Ovary (tissue), 9 donors: ENCODE measurements around the gene PTGES2. TPM values are rescaled to one million over a fixed set of nuclear protein-coding genes. Genes with fewer than 3 reads are reported as not detected.
A peak's percentile ranks its signal among the peaks of the same experiment; 100 is the strongest.
"Not testable (repeated sequence)": the region's sequence is repeated elsewhere in the genome, so short reads cannot be mapped to it uniquely, and the experiment has no call there.

Experiments used
- DNase-seq, 5 donors: peaks; one replicate each; pipeline ENCODE4 v3.0.0-alpha.2; 2019 to 2020
- H3K27ac ChIP-seq, 2 donors: fragments of 200-600 bp; one replicate each; pipeline versions ENCODE4 v1.5.1 to v1.8.0; 2019 to 2022
- H3K27me3 ChIP-seq: fragments of 200-600 bp; one replicate; pipeline ENCODE4 v1.8.0; 2022
- H3K36me3 ChIP-seq: fragments of 200-600 bp; sonication (generic); one replicate; pipeline ENCODE4 v1.5.1; 2019
- H3K4me1 ChIP-seq: one replicate; pipeline ENCODE4 v1.8.1; 2013; ENCODE audit warnings: mild to moderate bottlenecking, moderate library complexity; ENCODE audit not compliant: insufficient read depth
- H3K4me3 ChIP-seq: fragments of 200-600 bp; sonication (generic); one replicate; pipeline ENCODE4 v1.5.1; 2017
- H3K9me3 ChIP-seq, 2 donors: fragments of 200-600 bp in 1 of 2; sonication (generic) in 1 of 2; one replicate each; pipeline versions ENCODE4 v1.5.1 to v1.8.1; 2013 to 2019; ENCODE audit warnings: mild to moderate bottlenecking in 1 of 2, moderate library complexity in 1 of 2
- EP300 ChIP-seq: sonication (generic); formaldehyde crosslinking; IDR thresholded peaks from one replicate; pipeline ENCODE4 v1.6.1; 2017; ENCODE audit warnings: antibody characterized with exemption
- POLR2A ChIP-seq: fragments of 450-650 bp; IDR thresholded peaks from one replicate; pipeline ENCODE4 v1.6.1; 2017; ENCODE audit warnings: antibody characterized with exemption, mild to moderate bottlenecking, moderate library complexity
- WGBS, 3 donors: extraction: QIAGEN DNeasy Blood & Tissue Kit in 1 of 3; methylation state at CpG; one replicate each; pipeline versions ENCODE4 v1.1.5 to v1.1.7; 2013 to 2017; 5-methylcytosine and 5-hydroxymethylcytosine counted together
- intact Hi-C, 4 donors: fragments of 100-400 bp; cut with DNase I; formaldehyde crosslinking; loops; one replicate each; pipeline versions ENCODE4 v1.11.0 to v1.15.1; 2022 to 2023
- polyA plus RNA-seq, 2 donors: library from polyadenylated mRNA; stranded (reverse); fragments of 200-250 nt in 1 of 2; fragments of 350-450 nt in 1 of 2; fragmentation: Illumina TruSeq in 1 of 2; extraction: RNeasy Lipid Tissue Mini Kit (QIAGEN cat#74804) in 1 of 2; gene quantifications; one replicate each; pipeline ENCODE4 v1.2.3, GENCODE V29; 2013 to 2014
- total RNA-seq, 7 donors: library from RNA; depleted of rRNA in 2 of 7; stranded (reverse); fragments of >200 nt in 2 of 7; fragmentation: NEBNext Ultra II Directional in 3 of 7; extraction: Animal tissue kit (Norgen Biotek cat#: 25700) in 3 of 7; gene quantifications; one replicate each; pipeline versions ENCODE4 v1.1.0 to v1.2.4, GENCODE V29; 2016 to 2023
- TF ChIP-seq, protein P1 (sequence below), 3 donors: fragments of 450-650 bp in 2 of 3; fragments of 200-600 bp in 1 of 3; IDR thresholded peaks; one replicate each; pipeline versions ENCODE4 v1.5.1 to v1.8.0; 2016 to 2022; ENCODE audit warnings: antibody characterized with exemption in 3 of 3, mild to moderate bottlenecking in 1 of 3
- donor health status: DM: no; HTN: no; CAD: no; lungs with moderate emphysema.
- donor health status: DM: no; HTN: no; CAD: no.
- donor health status: Bipolar disorder and iron deficiency.
- donor health status: DM: yes; HTN: yes; CAD: no.
- donor health status: DM: no; HTN: no; CAD: no.
- donor health status: DM: yes; HTN: yes; CAD: no.

The PTGES2 gene
- total and polyA plus RNA-seq, 9 donors = 19.6 to 69.5 (median 59.0) TPM

- intact Hi-C loops = no loop called here
- Histone ChIP-seq H3K4me1 (no peaks in the 10 kb centered on the region), H3K27me3 (no peaks in the 10 kb centered on the region), H3K36me3 (no peaks in the 10 kb centered on the region), H3K9me3 (no peaks in the 10 kb centered on the region), H3K27ac (no peak overlapping the region), H3K4me3 (no peak overlapping the region)
- 90 to 92% (median 90%) methylated on average over 18 of the region's 18 CpGs for WGBS, 3 donors
- no peak for TF ChIP-seq EP300
- no peak for TF ChIP-seq POLR2A
- TF ChIP-seq, protein P1, sequence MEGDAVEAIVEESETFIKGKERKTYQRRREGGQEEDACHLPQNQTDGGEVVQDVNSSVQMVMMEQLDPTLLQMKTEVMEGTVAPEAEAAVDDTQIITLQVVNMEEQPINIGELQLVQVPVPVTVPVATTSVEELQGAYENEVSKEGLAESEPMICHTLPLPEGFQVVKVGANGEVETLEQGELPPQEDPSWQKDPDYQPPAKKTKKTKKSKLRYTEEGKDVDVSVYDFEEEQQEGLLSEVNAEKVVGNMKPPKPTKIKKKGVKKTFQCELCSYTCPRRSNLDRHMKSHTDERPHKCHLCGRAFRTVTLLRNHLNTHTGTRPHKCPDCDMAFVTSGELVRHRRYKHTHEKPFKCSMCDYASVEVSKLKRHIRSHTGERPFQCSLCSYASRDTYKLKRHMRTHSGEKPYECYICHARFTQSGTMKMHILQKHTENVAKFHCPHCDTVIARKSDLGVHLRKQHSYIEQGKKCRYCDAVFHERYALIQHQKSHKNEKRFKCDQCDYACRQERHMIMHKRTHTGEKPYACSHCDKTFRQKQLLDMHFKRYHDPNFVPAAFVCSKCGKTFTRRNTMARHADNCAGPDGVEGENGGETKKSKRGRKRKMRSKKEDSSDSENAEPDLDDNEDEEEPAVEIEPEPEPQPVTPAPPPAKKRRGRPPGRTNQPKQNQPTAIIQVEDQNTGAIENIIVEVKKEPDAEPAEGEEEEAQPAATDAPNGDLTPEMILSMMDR (IDR thresholded peaks at IDR 0.05) = no peak
- DNase-seq = peak in 2 of 5 donors; percentile 15 to 26
Measured at GRCh38 chr9:128136816-128137793, 9.6 kb upstream of the PTGES2 start.

GRCh38 chr9:128135561-128135960 lies 8.0 kb upstream of the PTGES2 start:
- H3K27ac ChIP-seq, H3K9me3 ChIP-seq, H3K4me3 ChIP-seq, H3K27me3 ChIP-seq, H3K36me3 ChIP-seq, H3K4me1 ChIP-seq, intact Hi-C loops: not testable (repeated sequence)
- WGBS, 3 donors = 84 to 88% (median 86%) methylated on average over 8 of the region's 8 CpGs
- peak in 1 of 5 donors; percentile 8 for DNase-seq

DNA sequence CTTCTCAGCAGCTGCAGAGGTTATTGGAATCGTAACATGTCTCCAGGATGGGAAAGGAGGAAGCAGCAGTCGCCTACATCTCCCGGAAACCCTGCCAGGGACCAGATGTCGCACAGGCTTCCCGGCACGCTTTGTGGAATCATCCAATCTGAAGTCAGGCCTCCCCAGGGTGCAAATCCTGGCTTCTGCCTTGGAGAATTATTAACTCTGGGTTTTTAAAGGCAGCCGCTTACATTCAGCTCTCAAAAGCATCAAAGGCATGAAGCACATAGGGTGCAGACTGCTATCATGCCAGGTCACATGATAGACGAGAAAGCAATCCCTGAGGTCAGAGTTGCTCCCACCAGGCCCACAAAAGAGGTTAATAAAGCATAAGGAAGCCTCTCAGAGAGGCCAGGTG lies 4.6 kb upstream of the PTGES2 start:
- 14 to 17% (median 16%) methylated on average over 8 of the region's 8 CpGs for WGBS, 3 donors
- H3K4me1 ChIP-seq, intact Hi-C loops, H3K27me3 ChIP-seq, H3K27ac ChIP-seq, DNase-seq, H3K9me3 ChIP-seq, H3K4me3 ChIP-seq, H3K36me3 ChIP-seq: not testable (repeated sequence)

DNA sequence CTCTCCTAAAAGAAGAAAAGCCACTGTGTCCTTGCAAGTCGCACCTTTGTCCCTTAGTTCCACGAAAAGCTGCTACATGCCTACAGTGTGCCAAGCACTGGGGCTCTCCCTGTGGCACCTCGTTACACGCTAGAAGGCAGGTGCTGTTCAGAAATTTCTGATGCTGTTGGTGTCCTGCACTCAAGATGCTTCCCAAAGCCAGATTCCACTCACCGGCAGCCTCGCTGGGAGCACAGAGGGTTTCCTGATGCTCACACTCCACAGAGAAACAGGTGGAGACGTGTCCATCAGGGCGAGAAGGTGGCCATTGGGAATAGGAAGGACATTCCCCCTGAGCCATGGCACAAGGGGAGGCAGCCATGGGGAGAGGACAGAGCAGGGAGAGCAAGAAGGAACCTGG lies 3.8 kb upstream of the PTGES2 start:
- H3K27me3 ChIP-seq, H3K27ac ChIP-seq, H3K9me3 ChIP-seq, H3K4me1 ChIP-seq, intact Hi-C loops, H3K4me3 ChIP-seq, H3K36me3 ChIP-seq: not testable (repeated sequence)
- DNase-seq = peak in 1 of 5 donors; percentile 9
- 76 to 84% (median 83%) methylated on average over 8 of the region's 8 CpGs for WGBS, 3 donors

- peak in 2 of 5 donors; percentile 14 to 28 for DNase-seq
- intact Hi-C loops, H3K9me3 ChIP-seq, H3K4me1 ChIP-seq, H3K27ac ChIP-seq, H3K27me3 ChIP-seq, H3K4me3 ChIP-seq, H3K36me3 ChIP-seq: not testable (repeated sequence)
- 49 to 63% (median 63%) methylated on average over 7 of the region's 7 CpGs for WGBS, 3 donors
Measured at GRCh38 chr9:128130651-128131050, 3.1 kb upstream of the PTGES2 start.

GRCh38 chr9:128129976-128130590 lies 2.6 kb upstream of the PTGES2 start:
- H3K4me3 ChIP-seq, H3K36me3 ChIP-seq, H3K9me3 ChIP-seq, H3K4me1 ChIP-seq, H3K27me3 ChIP-seq, intact Hi-C loops, H3K27ac ChIP-seq: not testable (repeated sequence)
- WGBS, 3 donors = 26 to 33% (median 31%) methylated on average over 12 of the region's 12 CpGs
- DNase-seq = peak in 3 of 5 donors; percentile 41 to 67 (median 59)
